Measurements from ENCODE around the gene TENT5C. TPM values are rescaled to one million over a fixed set of nuclear protein-coding genes. Genes with fewer than 3 reads are reported as not detected.

The TENT5C gene
- total RNA-seq, 4 donors from 2014 or later = 0.60 to 2.5 (median 1.2) TPM

DNA sequence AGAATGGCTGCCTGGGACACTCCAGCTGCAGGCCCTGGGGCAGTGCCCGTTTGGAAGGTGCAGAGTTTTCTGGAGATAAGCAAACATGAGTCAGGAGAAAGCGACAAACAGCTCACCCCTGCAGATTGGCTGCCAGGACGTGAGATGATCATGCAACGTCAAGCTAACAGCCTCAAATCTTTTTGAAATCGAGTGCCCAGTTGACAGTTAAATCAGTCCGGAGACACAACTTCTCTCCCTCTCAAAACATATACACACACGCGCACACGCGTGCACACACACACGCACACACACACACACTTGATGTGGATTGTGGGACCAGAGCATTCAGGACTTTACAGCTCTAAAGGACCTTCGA lies 49.4 kb downstream of the TENT5C start:
- Histone ChIP-seq H3K4me1 (peaks cover 0 to 21% (median 0%) of the 10 kb centered on the region in 4 donors), H3K27ac (no peak overlapping the region), H3K9me3 (no peaks in the 10 kb centered on the region), H3K36me3 (no peaks in the 10 kb centered on the region), H3K27me3 (no peaks in the 10 kb centered on the region), H3K4me3 (no peak overlapping the region)
- WGBS, 2 donors = 82 to 88% methylated on average over 12 of the region's 12 CpGs
- no peak for DNase-seq (ENCODE audit: low spot score in 2 of 2)
- no peak for TF ChIP-seq EP300 (IDR thresholded peaks at IDR 0.05)
- TF ChIP-seq, protein P1, sequence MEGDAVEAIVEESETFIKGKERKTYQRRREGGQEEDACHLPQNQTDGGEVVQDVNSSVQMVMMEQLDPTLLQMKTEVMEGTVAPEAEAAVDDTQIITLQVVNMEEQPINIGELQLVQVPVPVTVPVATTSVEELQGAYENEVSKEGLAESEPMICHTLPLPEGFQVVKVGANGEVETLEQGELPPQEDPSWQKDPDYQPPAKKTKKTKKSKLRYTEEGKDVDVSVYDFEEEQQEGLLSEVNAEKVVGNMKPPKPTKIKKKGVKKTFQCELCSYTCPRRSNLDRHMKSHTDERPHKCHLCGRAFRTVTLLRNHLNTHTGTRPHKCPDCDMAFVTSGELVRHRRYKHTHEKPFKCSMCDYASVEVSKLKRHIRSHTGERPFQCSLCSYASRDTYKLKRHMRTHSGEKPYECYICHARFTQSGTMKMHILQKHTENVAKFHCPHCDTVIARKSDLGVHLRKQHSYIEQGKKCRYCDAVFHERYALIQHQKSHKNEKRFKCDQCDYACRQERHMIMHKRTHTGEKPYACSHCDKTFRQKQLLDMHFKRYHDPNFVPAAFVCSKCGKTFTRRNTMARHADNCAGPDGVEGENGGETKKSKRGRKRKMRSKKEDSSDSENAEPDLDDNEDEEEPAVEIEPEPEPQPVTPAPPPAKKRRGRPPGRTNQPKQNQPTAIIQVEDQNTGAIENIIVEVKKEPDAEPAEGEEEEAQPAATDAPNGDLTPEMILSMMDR (IDR thresholded peaks at IDR 0.05) = no peak
- no peak for TF ChIP-seq POLR2A (IDR thresholded peaks at IDR 0.05)

DNA sequence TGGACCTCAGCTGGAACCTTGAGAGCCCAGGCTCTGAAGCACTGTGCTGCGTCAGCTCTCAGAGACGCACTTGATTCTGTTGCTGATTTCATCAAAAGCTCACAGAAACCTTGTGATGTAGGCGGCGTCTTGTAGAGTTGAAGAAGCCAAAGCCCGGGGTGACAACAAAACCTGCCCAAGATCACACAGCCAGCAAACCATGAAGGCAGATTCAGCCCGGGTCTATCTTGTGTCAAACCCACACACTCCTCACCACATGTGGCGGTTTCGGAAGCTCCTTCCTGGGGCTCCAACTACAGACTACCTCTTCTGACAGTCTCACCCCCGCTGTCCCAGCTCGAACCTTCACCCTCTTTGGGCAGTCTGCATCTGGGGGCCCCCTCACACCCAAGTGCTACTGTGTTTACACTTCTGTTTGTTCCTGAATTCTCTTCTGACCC lies 50.4 kb downstream of the TENT5C start:
- no peaks in the 10 kb centered on the region for H3K36me3 ChIP-seq
- no peaks in the 10 kb centered on the region for H3K27me3 ChIP-seq
- H3K4me3 ChIP-seq = no peak overlapping the region
- no peaks in the 10 kb centered on the region for H3K9me3 ChIP-seq
- peaks cover 0 to 21% (median 0%) of the 10 kb centered on the region in 4 donors for H3K4me1 ChIP-seq
- peak overlapping the region in 1 of 4 donors; percentile 30 for H3K27ac ChIP-seq
- TF ChIP-seq POLR2A (IDR thresholded peaks at IDR 0.05) (no peak), EP300 (IDR thresholded peaks at IDR 0.05) (no peak)
- TF ChIP-seq, protein P1 (IDR thresholded peaks at IDR 0.05) = no peak
- no peak for DNase-seq (ENCODE audit: low spot score in 2 of 2)
- 88 to 89% methylated on average over 10 of the region's 10 CpGs for WGBS, 2 donors

DNA sequence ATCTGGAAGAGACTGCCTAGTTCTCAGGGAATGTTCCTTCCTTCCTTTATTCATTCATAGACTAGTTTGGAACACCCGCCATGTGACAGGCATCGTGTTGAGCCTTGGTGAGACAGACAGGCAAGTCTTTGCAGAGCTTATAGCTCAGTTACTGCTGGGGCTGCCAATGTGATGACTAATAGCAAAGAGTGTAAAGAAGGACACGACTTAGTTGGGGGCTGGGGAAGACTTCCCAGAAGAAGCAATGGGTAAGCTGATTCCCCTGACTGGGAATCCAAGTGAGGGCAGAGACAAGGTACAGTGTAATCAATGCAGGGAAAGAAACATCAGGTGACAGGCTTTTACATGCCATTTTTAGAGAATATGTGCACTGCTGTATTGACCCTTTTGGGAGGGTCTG lies 51.2 kb downstream of the TENT5C start:
- no peaks in the 10 kb centered on the region for H3K36me3 ChIP-seq
- H3K27ac ChIP-seq = no peak overlapping the region
- H3K4me3 ChIP-seq = no peak overlapping the region
- H3K27me3 ChIP-seq = no peaks in the 10 kb centered on the region
- DNase-seq (ENCODE audit: low spot score in 2 of 2) = no peak
- 23 to 42% methylated on average over 3 of the region's 3 CpGs for WGBS, 2 donors
- TF ChIP-seq, protein P1 (IDR thresholded peaks at IDR 0.05) = no peak
- no peak for TF ChIP-seq EP300 (IDR thresholded peaks at IDR 0.05)
- no peaks in the 10 kb centered on the region for H3K9me3 ChIP-seq
- peaks cover 0 to 21% (median 0%) of the 10 kb centered on the region in 4 donors for H3K4me1 ChIP-seq

DNA sequence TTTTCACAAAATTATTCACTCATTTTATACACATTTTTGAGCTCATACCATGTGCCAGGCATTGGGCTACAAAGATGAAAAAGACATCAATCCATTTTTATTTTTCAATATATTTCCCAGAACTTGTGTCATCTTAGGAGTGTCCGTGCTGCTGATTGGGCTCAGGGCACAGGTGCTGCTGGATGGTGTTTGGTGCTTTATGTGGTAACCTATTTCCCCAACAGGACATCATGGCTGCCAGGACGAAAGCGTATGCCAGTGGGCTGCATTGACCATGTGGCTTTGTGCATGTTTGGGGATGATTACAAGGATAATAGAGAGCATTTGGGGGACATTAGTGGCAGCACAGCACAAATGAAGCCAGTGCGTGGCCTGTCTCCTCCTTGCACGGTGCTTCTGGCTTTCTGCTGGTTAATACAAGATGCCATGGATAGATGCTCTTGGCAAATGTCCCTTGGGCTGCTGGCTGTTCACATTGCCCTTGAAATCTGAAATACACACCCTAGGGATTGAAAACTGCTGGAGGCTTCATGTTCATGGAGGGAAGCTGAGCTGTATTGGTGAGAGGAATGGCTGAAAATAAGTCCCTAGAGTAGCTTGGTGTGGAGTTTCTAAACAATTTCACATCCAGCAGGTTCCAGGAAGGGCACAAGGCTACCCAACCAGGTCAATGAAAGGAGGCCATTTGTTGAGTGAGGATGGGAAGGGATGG lies 52.3 kb downstream of the TENT5C start:
- H3K36me3 ChIP-seq = no peaks in the 10 kb centered on the region
- 87 to 94% methylated on average over 5 of the region's 5 CpGs for WGBS, 2 donors
- H3K4me3 ChIP-seq = no peak overlapping the region
- H3K27ac ChIP-seq = no peak overlapping the region
- H3K27me3 ChIP-seq = no peaks in the 10 kb centered on the region
- no peak for DNase-seq (ENCODE audit: low spot score in 2 of 2)
- no peak for TF ChIP-seq EP300 (IDR thresholded peaks at IDR 0.05)
- TF ChIP-seq, protein P1 (IDR thresholded peaks at IDR 0.05) = no peak
- no peak for TF ChIP-seq POLR2A (IDR thresholded peaks at IDR 0.05)
- no peaks in the 10 kb centered on the region for H3K9me3 ChIP-seq
- peaks cover 0 to 21% (median 0%) of the 10 kb centered on the region in 4 donors for H3K4me1 ChIP-seq

DNA sequence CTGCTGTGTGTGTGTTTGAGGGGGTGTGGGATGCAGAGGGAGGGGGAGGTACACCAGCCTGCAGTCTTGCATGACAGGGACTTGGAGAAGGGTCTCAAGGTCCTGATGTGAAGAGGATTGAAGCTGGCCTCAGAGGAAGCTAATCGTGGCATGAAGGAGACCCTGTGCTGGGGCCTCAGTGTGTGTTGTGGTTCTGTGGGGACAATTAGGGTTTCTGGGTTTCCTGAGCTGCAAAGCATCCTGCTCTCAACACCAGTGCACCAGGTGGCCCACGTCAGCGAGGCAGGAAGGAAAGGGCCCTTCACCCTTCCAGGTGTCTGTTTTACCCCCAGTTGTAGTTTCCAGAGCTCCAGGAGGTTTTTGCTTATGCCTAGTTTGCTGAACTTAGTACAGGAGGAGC lies 52.8 kb downstream of the TENT5C start:
- TF ChIP-seq EP300 (IDR thresholded peaks at IDR 0.05) (no peak), POLR2A (IDR thresholded peaks at IDR 0.05) (no peak)
- TF ChIP-seq, protein P1 (IDR thresholded peaks at IDR 0.05) = no peak
- Histone ChIP-seq H3K9me3 (no peaks in the 10 kb centered on the region), H3K36me3 (no peaks in the 10 kb centered on the region), H3K4me1 (peaks cover 0 to 21% (median 0%) of the 10 kb centered on the region in 4 donors), H3K4me3 (no peak overlapping the region), H3K27ac (peak overlapping the region in 1 of 4 donors; percentile 40), H3K27me3 (no peaks in the 10 kb centered on the region)
- WGBS, 2 donors = 77 to 81% methylated on average over 3 of the region's 3 CpGs
- no peak for DNase-seq (ENCODE audit: low spot score in 2 of 2)

All from tibial nerve (tissue), 4 donors.